DMS79 treated with DMSO at 0.1 percent for 48 hours (cell line): ENCODE results near the gene ASIC4.

Experiments
- DNase-seq: peaks from one replicate; lab custom pipeline; 2025; lab: John Stamatoyannopoulos, UW

Gene ASIC4

DNA sequence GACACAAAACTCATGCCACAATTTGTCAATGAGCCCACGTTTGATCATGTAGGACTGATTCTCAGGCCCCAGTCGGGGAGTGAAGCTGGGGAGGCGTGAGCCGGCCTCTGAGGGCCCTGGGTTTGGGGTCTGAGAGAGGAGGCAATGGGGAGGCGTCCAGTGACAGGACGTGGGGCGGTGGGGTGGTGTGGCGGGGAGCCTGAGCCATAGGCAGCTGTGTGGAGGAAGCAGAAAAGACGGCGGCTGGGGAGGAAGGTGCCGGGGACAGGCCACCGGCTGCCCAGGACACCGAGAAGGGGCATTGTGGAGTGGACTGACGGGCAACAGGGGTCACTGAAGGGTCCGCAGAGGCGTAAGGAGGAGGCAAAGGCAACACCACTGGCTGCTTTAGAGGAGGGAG is 22.1 kb downstream of the ASIC4 start:
- no peak for DNase-seq

DNA sequence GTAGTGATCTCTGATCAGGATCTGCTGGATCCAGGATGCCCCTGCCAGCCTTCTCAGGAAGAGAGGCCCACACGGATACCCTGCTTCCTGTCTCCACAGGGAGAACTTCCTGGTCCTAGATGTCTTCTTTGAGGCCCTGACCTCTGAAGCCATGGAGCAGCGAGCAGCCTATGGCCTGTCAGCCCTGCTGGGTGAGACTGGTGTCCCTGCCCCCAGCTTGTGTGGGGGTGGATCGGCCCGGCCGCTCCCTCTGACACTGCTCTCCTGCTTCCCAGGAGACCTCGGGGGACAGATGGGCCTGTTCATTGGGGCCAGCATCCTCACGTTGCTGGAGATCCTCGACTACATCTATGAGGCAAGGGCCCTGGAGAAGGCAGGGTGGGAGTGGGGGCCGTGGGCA is 22.7 kb downstream of the ASIC4 start:
- DNase-seq: no peak

DNA sequence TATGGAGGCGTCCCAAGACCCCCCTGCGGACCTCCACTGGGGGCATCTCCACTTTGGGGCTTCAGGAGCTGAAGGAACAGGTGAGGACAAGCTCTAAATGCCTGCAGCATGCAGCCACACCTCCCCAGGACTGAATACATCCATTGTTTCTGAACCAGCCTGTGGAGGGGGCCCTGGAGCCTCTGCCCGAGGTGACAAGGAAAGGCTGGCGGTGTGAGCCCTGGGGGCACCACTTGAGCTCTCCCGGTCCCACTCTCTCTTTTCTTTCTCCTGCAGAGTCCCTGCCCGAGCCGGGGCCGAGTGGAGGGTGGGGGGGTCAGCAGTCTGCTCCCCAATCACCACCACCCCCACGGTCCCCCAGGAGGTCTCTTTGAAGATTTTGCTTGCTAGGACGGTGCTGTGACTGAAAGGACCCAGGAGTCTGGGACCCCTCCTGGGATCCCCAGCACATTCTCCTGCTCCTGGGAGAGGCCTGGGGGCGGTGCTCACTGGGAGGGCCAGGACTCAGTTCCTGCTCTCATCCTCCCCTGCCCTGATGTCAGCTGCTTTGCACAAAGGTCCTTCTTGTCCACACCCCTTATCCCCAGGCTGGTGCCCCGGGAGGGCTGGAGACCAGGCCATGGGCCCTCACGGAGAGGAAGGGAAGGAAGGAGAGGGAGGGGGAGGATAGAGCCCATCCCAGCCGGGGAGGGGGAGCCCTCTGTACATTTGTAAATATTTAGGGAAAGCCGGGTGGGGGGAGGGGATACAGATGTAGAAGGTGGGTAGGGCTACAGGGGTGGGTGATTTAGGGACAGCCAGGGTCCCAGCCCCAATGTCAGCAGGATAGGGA is 23.6 kb downstream of the ASIC4 start:
- no peak for DNase-seq

DNA sequence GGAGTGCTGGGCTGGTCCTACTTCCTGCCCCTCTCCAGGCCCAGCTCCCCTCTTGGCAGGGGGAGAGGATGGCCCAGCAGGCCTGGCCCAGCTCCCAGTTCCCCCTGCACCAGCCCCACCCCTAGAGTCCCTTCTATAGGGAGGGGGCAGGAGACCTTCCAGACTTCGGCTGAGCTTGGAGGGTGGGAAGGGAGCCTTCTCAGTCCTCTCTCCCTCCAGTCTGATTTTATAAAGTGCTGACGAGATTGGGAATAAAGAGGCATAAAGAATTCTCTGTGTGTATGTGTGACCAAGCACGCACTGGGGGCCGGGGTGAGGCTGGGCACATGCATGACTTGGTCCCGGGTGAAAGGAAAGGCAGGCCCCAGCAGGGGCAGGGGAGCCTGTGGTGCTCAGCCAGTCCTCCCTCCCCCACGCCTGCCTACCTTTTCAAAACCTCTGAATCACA is 24.2 kb downstream of the ASIC4 start:
- DNase-seq: no peak

DNA sequence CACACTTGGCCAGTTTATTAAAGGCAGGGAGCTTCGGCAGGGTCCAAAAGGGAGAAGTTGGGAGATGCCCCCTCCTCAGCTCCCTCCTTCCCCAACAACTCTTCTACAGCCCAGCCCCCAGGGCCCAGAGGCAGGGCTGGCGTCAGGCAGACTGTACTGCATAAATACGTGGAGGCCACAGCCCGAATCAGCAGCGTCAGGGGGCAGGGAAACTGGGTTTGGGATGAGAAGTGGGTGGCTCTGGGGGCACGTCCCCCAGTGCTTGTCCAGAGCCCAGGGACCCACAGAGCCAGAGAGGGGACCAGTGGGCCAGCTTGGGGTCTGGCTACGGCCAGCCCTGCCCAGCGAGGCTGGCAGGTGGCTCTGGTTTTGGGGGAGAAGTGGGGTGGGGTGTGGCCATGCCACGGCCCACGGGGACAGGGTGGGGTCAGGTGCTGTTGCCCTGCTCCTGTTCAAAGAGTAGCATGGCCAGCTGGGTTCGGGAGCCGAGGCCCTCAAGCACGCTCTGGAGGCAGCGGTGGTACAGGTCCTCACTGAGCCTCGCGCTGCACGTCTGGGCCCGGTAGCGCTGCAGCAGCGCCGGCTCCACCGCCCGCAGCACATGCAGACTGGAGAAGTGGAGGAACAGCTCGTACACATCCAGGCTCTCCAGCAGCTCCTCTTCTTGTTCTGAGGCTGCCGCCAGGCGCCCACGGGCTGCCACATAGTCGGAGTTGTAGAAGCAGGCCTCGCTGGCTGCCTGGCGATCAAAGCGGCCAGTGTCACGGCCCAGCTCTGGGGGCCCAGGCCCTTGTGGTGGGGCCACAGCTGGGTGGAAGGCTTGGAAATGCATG is 24.9 kb downstream of the ASIC4 start:
- DNase-seq: no peak

DNA sequence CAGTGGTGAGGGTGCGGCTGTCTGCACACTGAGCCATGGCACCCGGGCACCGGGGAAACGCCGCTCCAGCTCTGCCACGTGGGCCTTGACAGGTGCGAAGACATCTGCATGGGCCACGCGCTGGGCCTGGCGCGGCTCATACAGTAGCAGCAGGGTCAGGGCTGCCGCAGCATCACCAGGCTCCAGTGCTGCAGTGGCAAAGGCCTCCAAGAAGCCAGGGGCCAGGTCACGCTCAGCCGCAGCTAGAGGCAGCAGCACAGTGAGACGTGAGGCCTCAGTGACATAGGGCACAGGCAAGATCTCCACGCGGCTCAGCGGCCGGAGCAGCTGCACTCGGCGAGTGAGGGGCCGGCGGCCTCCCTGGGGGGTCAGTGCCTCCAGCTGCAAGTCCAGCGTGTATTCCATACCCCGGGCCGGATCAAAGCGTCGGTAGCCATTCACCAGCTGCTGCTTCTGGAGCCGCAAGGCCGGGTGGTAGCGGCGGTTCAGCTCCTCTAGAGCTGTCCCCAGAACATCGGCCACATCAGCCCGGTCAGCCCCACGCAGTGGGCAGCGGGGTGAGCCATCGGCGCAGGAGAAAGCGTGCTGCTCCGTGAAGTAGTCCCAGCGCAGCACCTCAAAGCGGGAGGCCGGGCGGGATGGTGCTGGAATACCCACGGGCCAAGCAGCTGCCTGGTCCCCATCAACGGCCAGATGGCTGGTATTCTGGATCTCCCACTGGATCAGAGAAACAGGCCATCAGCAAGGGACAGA is 25.8 kb downstream of the ASIC4 start:
- DNase-seq: no peak

DNA sequence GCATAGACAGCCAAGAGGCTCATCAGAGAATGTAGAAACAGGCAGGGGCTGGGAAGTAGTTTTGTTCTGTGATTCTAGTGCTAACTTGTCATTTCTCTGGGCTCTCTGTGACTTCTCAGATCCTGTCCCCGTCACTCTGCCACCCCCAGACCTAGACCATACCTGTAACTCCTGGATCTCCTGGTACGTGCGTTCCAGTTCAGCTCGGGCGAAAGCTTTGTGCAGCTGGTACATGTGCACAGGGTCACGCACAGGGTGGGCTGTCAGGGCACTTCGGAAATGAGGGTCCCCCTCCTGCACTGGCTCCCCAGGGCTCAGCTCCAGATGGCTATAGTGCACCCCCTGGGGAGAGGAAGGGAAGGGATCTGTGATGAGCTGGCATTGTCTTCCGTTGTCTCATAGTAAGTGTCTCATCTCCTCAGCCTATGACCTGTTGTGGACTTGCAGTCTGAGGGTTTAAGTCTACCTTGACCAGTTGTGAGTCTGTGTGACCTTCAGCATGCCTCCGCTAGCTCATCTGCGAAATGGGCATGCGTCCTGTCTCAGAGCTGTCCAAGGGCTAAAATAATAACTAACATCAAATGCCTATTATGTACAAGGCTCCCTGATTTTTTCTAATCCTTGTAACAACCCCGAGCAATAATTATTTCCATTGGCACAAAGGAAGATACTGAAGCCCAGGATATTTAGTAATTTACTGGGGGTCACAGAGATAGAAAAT is 26.7 kb downstream of the ASIC4 start:
- no peak for DNase-seq

DNA sequence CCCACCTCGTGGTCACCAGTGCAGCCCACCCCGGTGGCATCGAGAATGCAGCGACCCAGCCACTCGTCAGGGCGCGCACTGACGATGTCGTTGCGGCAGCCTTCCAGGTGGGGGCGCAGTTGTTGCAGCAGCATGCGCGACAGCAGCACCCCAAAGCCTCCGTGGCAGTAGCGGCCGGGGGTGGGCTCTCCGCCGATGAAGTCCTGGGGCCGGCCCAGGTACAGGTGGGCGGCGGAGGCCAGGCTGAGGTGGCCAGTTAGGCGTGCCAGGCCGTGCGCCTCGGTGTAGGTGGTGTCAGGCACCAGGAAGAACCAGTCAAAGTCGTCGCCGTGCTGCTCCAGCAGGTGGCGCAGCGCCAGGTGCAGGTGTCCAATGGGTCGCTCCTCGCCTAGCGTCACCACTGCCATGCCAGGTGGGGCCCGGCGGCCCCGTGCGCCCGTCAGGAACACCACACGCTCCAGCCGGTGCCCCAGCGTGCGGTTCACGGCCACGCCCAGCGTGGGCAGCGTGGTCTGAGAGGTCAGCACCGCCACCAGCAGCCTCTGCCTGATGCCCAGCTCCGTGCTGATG is 27.4 kb downstream of the ASIC4 start:
- DNase-seq: peak; percentile 64

DNA sequence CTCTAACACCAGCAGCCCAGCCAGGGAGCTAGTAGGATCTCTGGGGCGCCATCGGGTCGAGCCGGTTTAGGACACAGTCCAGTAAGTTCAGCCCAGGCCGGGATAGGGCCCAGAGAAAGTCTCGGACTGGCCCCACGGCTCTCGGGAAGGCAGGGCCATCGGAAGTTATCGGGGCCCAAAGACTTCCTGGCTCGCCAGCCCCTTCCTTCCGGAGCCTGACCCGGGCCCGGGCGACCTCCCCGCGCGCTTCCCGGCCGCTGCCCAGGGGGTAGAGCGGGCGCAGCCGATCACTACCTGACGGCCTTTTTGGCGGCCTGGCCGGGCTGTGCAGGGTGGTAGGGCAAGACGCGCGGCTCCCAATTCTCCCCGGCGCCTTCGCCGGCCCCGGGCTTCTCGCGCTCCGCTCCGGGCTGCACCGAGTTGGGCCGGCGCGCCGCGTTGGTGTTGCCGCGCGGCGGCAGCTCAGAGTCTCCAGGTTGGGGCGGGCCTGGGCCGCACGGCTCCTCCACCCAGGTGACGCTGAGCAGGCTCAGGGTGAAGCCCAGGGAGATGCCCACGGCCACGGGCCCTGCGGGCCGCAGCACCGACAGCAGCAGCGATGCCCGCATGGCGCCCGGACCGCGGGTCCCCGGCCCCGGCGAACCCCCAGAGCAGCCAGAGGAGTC is 28.8 kb downstream of the ASIC4 start:
- no peak for DNase-seq

DNA sequence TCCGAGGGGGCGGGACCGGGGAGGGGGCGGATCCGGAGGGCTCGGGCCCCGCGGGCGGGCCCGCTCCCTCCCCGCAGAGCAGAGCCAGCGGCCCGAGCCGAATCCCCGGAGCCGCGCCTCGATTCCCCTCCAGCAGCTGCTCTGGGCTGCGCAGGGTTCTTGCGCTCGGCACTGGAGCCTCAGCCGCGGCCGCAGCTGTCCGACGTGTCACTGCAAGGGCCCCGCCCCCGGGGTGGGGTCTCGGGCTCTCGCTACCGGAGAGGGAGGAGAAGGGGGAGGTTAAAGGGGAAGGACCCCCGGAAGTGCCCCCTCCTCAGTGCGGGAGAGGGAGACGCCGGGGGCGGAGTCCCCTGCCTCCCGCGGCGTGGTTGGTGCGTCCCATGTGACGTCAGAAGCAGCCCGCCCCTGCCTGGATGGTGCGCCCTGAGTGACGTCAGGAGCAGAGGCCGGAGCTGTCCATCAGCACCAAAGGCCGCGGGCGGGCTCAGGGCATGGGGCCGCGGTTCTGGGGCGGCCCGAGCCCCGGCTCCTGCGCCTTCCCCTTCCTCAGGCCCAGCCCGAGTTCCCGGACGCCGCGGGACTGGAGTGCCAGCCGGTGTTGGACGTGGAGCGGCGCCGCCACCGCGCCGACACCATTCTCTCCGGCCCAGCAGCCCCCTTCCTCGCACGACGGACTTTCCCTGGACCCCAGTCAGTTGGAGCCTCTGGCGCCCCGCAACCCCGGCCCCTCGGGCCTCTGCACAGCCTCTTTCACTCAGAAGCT is 29.5 kb downstream of the ASIC4 start, which contains the start of the genes CHPF and TMEM198:
Gene CHPF, minus strand, starts transcription at position 214 of the 763 bp plus-strand sequence. CDS start 271 bp downstream, outside the sequence.
Gene TMEM198, plus strand, starts transcription at position 433 of the 763 bp plus-strand sequence. CDS start 700 bp downstream, outside the sequence.
- DNase-seq: peak; percentile 90

DNA sequence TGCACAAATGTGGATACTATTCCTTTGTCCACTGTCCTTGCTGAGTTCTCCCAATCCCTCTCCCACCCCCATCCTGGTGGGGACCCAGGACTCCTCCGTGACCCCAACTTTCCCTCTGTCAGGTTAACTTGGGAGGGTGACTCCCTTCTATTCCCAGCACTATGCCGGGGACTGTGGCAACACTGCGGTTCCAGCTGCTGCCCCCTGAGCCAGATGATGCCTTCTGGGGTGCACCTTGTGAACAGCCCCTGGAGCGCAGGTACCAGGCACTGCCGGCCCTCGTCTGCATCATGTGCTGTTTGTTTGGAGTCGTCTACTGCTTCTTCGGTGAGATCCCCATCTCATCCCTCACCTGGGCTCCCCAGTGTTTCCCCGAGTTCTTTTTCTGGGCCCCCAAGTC is 30.3 kb downstream of the ASIC4 start:
- DNase-seq: no peak

DNA sequence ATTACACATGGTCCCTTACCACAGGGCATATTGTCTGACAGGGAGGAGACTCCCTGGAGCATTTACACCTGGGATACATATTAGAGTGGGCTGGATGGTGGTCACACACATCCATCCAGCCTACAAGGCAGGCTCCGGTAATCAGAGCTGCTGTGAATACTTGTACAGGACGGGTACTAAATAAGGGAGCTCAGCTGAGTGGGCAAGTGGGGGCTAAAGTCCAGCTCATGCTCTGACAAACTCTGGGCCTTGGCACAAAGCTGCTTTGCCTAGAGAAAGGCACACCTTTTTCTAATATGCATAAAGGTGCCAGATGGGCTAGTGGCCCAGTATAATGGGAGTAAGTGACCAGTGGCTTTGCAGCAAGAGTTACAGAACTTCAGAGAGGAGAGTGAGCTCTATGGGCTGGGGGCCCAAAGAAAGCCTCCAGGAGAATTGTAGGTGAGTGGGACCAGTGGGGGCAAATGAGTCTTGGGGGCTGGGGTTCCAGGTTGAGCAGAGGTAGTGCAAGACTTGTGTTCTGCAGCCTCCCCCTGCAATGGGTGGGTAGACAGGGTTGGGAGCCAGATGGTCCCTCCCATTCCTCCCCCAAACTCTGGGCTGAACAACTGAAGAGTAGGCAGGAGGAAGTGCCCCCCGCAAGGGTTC is 31.1 kb downstream of the ASIC4 start:
- no peak for DNase-seq

DNA sequence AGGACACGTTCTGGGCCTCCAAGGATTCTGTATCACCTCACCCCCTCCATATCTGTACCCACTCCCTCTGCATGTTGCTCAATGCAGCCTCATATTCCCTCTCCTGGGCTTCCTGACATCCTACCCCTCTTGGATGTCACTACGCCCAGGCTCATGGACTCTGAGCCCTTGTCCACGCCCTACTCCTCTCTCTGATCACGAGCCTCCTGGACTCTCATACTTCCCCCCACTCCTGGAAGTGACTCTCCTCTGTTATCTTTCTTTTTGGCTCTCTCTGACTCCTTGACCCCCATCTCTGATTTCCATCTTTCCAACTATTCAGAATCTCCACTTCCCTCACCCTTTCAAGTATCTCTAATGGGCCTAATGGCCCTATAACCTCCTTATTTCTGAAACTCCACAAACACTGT is 31.7 kb downstream of the ASIC4 start:
- no peak for DNase-seq

DNA sequence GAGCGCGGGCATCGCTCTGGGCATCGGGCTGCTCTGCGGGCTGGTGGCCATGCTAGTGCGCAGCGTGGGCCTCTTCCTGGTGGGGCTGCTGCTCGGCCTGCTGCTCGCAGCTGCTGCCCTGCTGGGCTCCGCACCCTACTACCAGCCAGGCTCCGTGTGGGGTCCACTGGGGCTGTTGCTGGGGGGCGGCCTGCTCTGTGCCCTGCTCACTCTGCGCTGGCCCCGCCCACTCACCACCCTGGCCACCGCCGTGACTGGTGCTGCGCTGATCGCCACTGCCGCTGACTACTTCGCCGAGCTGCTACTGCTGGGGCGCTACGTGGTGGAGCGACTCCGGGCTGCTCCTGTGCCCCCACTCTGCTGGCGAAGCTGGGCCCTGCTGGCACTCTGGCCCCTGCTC is 33.3 kb downstream of the ASIC4 start:
- DNase-seq: no peak

DNA sequence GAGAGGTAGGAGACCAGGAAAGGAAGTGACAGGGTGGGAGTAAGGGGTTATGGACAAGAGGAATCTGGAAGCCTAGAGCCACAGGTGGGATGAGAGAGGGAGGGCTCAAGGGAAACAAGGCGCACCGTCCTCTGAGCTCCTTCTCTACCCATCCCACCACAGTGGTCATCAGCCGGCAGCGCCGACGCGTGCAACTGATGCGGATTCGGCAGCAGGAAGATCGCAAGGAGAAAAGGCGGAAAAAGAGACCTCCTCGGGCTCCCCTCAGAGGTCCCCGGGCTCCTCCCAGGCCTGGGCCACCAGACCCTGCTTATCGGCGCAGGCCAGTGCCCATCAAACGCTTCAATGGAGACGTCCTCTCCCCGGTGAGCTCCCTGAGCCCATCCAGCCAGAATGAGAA is 34.7 kb downstream of the ASIC4 start:
- DNase-seq: no peak

DNA sequence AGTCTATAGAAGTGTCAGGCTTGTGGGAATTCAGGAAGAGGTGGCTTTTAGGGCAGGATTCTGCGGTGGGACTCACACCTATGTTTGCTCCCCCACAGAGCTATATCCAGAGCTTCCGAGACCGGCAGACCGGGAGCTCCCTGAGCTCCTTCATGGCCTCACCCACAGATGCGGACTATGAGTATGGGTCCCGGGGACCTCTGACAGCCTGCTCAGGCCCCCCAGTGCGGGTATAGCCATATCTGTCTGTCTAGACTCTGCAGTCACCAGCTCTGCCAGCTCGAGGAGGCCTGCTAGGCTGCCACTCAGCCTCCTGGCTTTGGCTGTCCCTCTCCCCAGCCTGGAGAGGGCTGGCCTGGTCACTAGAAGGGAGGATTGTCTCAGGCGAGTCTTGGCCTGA is 35.3 kb downstream of the ASIC4 start:
- DNase-seq: no peak

DNA sequence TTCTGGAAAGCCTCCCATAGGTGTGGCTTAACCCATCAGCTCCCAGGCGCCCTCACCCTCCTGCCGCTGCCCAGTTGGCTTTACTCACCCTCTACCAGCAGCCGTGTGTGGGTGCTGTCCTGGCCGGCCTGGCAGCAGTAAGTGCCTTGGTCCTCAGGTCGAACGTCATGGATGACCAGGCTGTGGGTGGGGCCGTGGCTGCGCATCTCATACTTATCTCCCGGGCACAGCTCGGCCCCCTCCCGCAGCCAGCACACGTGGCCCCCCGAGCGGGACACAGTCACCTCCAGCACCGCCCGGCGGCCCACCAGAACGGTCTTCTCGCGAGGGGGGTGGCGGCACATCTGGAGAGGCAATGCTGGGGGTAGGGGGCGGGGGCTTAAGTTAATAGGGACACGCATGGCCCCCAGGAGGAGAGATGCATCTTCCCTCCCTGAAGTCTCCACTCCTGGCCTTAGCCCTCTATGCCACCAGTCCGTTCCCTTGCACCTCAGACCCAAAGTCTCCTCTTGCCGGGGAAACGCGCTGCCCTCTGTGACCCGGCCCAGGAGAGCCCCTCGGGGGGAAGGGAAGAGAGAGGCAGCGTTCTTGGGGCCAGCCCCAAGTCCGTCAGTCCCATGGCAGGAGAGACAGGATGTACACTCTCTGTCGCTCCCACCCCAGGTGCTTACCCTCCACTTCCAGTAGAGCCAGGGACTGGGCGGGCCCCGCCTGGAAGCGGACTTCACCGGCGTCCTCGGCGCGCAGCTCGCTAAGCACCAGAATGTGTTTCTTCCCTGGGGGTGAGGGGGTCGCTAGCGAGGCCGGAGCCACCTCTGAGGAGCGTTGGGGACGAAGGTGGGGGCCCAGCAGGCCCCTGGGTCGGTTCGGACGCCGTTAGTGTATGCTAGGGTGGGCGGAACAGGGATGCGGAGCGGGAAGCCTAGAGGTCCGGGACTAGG is 37.4 kb downstream of the ASIC4 start:
- no peak for DNase-seq
